ENCODE data around the gene ZNF691. TPM values are rescaled to one million over a fixed set of nuclear protein-coding genes. Genes with fewer than 3 reads are reported as not detected.

ZNF691 gene
- total RNA-seq, 2 donors from 2014 or later, result 6.7 to 12.9 TPM

DNA sequence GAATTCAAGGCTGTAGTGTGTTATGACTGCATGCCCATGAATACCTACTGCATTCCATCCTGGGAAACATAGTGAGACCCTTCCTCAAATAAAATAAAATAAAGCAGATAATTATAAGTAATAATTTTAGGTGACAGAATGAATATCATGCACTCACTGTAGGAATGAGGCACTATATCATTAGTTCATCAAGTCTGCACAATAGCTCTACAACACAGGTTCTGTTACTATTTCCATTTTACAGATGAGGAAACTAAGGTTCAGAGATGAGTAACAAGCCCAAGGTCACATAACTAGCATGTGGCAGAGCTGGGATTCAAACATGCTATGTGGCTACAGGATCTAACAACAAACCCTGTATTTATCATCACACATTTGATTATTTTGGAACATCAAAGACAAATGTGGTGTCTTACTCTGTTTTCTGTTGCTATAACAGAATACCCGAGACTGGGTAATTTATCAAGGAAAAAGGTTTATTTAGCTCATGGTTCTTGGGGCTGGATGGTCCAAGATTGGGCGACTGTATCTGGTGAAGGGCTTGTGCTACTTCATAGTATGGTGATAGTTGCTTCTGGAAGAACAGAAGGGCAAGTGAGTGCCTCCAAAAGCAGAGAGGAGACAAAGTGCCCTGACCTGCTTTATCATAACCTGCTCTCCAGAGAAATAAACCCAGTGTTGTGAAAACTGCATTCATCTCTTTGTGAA, 4.8 kb upstream of the ZNF691 start:
- TF ChIP-seq POLR2A (IDR thresholded peaks at IDR 0.05), result no peak
- TF ChIP-seq, protein P1, sequence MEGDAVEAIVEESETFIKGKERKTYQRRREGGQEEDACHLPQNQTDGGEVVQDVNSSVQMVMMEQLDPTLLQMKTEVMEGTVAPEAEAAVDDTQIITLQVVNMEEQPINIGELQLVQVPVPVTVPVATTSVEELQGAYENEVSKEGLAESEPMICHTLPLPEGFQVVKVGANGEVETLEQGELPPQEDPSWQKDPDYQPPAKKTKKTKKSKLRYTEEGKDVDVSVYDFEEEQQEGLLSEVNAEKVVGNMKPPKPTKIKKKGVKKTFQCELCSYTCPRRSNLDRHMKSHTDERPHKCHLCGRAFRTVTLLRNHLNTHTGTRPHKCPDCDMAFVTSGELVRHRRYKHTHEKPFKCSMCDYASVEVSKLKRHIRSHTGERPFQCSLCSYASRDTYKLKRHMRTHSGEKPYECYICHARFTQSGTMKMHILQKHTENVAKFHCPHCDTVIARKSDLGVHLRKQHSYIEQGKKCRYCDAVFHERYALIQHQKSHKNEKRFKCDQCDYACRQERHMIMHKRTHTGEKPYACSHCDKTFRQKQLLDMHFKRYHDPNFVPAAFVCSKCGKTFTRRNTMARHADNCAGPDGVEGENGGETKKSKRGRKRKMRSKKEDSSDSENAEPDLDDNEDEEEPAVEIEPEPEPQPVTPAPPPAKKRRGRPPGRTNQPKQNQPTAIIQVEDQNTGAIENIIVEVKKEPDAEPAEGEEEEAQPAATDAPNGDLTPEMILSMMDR (IDR thresholded peaks at IDR 0.05), result no peak
- WGBS, 2 donors, result 89 to 96% methylated on average over 2 of the region's 2 CpGs
- no peak for ATAC-seq
- H3K4me3 ChIP-seq, result no peak overlapping the region
- H3K36me3 ChIP-seq (replicated peaks in 1 of 2; ENCODE audit: insufficient read depth in 1 of 2, low read depth in 2 of 2), result no peaks in the 10 kb centered on the region
- intact Hi-C loops (cut with DNase I), result no loop called here
- no peak for DNase-seq
- no peak overlapping the region for H3K27ac ChIP-seq
- H3K9me3 ChIP-seq, result no peaks in the 10 kb centered on the region
- no peaks in the 10 kb centered on the region for H3K27me3 ChIP-seq
- peaks cover 7% of the 10 kb centered on the region for H3K4me1 ChIP-seq

GRCh38 chr1:42844592-42845140, 1.7 kb upstream of the ZNF691 start:
- Histone ChIP-seq H3K27ac (no peak overlapping the region), H3K27me3 (no peaks in the 10 kb centered on the region), H3K9me3 (no peaks in the 10 kb centered on the region), H3K36me3 (replicated peaks in 1 of 2; ENCODE audit: insufficient read depth in 1 of 2, low read depth in 2 of 2) (no peaks in the 10 kb centered on the region), H3K4me3 (no peak overlapping the region), H3K4me1 (peaks cover 22% of the 10 kb centered on the region)
- no peak for DNase-seq
- intact Hi-C loops (cut with DNase I), result no loop called here
- no peak for TF ChIP-seq POLR2A (IDR thresholded peaks at IDR 0.05)
- TF ChIP-seq, protein P1 (IDR thresholded peaks at IDR 0.05), result no peak
- no peak for ATAC-seq
- 93 to 95% methylated on average over 4 of the region's 4 CpGs for WGBS, 2 donors

DNA sequence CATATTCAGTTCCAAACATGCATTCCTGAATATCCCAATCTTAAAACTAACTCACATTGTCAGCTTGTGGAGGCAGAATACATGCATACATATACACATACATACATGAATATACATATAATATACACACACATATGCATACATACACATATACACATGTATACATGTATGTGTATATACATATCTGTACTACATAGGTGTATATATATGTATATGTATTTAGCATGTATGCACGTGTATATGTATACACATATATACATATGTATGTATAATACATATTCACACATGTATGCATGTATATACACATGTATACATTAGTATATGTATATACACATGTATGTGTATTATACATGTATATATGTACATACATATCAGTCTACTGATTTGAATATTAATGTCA, 1.2 kb upstream of the ZNF691 start:
- no peak for TF ChIP-seq POLR2A (IDR thresholded peaks at IDR 0.05)
- TF ChIP-seq, protein P1 (IDR thresholded peaks at IDR 0.05), result no peak
- Histone ChIP-seq H3K36me3 (replicated peaks in 1 of 2; ENCODE audit: insufficient read depth in 1 of 2, low read depth in 2 of 2) (no peaks in the 10 kb centered on the region), H3K4me1 (peaks cover 22% of the 10 kb centered on the region), H3K9me3 (no peaks in the 10 kb centered on the region), H3K4me3 (no peak overlapping the region), H3K27ac (no peak overlapping the region), H3K27me3 (no peaks in the 10 kb centered on the region)
- DNase-seq (no peak), ATAC-seq (no peak)
- 60 to 66% methylated on average over 1 of the region's 1 CpG for WGBS, 2 donors
- intact Hi-C loops (cut with DNase I), result no loop called here

DNA sequence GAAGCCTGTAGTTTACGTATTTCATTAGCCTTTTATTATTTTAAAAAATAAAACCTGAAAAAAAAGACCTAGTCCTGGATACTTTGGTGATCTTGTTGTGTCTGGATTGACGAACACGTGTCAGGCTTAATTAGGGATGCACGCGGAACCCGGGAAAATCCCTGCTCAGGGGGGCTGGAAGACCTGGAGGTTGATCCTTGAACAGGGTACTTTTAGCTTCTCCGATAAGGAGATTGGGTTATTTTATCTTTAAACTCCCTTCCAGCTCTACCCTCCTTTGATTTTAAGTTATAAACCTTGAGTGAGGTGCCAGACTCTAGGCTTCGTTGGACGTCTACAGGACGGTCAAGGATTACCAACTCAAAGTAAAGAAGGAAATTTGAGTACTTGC, 552 bp upstream of the ZNF691 start:
- H3K27ac ChIP-seq, result no peak overlapping the region
- peak; percentile 5 for ATAC-seq

More for the DNA sequence above, 552 bp upstream of the ZNF691 start:
- H3K27me3 ChIP-seq, result no peaks in the 10 kb centered on the region
- peak overlapping the region in 1 of 2 donors; percentile 60 for H3K4me3 ChIP-seq
- 9% methylated on average over 10 of the region's 10 CpGs for WGBS, 2 donors
- intact Hi-C loops (cut with DNase I), result no loop called here
- no peak for DNase-seq
- H3K4me1 ChIP-seq, result peaks cover 22% of the 10 kb centered on the region
- no peaks in the 10 kb centered on the region for H3K36me3 ChIP-seq (replicated peaks in 1 of 2; ENCODE audit: insufficient read depth in 1 of 2, low read depth in 2 of 2)
- TF ChIP-seq, protein P1 (IDR thresholded peaks at IDR 0.05), result no peak
- TF ChIP-seq POLR2A (IDR thresholded peaks at IDR 0.05), result no peak
- H3K9me3 ChIP-seq, result no peaks in the 10 kb centered on the region

All from body of pancreas (tissue), 4 donors.